ENCODE data around the gene CDKN2AIP.

CDKN2AIP gene, protein sequence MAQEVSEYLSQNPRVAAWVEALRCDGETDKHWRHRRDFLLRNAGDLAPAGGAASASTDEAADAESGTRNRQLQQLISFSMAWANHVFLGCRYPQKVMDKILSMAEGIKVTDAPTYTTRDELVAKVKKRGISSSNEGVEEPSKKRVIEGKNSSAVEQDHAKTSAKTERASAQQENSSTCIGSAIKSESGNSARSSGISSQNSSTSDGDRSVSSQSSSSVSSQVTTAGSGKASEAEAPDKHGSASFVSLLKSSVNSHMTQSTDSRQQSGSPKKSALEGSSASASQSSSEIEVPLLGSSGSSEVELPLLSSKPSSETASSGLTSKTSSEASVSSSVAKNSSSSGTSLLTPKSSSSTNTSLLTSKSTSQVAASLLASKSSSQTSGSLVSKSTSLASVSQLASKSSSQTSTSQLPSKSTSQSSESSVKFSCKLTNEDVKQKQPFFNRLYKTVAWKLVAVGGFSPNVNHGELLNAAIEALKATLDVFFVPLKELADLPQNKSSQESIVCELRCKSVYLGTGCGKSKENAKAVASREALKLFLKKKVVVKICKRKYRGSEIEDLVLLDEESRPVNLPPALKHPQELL
- 8.6 to 41.7 (median 26.0) reads per million in 17 experiments for total RNA-seq

DNA sequence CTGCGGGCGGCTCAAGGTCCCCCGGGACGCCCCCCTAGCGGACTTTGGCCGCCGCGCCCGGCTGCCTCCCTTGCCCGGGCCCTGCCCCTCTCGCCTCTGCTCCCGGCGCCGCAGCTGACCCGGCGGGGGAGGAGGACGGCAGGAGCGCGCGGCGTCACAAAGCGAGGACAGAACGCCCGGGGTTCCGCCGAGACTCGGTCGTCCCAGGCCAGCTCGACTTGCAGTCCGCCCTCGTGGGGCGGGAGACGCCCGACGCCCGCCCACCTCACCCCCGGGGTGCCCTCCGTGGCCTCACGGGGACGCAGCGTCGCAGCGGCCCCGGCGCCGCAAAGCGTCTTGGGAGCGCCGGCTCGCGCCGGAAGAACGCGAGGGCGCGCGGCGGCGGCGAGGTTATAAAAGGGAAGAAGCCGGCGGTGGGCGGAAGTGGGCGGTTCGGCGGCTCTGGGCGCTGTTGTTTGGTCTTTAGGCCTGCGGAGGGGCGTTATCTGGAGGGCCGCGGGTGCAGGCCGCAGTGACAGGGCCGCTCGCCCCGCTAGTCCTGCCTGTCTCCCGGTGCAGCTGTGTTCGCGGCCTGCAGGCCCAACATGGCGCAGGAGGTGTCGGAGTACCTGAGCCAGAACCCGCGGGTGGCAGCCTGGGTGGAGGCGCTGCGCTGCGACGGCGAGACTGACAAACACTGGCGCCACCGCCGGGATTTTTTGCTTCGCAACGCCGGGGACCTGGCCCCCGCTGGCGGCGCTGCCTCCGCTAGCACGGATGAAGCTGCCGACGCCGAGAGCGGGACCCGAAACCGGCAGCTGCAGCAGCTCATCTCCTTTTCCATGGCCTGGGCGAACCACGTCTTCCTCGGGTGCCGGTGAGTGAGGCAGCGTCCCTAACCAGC is at the start of gene CDKN2AIP:
CDKN2AIP (plus strand) TSS at position 423 of the 883 bp plus-strand sequence; CDS start at position 585, 162 bp downstream.
- peak; percentile 97 to 99 (median 98) for DNase-seq

DNA sequence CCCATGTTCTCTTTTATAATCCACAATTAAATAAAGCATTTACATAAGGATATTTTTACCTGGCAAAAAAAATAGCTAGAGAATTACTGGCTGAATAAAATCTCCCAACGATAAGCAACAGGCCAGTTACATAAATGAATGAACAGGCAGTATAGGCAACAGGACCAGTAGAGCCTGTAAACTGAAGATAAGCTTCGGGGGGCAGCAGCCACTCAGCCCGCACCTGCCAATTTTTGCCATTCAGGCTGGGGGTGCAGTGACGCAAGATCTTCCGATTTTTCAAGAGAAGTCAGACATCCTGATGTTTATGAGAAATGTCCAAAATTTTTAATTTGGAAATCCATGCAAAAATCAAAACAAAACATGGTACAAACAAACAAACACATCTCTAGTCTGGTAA is 49.0 kb upstream of the CDKN2AIP start:
- DNase-seq, result no peak

DNA sequence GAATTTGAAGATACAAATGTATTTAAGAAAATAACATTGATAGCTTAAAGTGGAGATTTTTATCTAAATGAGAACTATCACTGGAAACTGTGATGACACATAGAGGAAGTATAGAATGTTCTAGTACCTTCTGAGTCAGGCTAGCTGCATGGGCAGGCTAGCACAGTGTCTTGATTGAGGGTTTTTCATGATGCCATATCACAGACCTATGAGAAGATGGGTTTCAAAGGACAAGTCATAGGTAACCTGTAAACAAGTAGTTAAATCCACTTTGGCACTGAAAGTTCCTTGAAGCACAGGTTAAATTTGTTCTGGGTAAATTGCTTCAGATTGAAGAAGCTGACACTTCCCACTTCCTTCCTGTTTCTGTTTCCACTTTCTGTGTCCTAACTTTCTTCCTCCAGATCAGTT is 48.2 kb upstream of the CDKN2AIP start:
- DNase-seq, result peak; percentile 8 to 61 (median 32)

DNA sequence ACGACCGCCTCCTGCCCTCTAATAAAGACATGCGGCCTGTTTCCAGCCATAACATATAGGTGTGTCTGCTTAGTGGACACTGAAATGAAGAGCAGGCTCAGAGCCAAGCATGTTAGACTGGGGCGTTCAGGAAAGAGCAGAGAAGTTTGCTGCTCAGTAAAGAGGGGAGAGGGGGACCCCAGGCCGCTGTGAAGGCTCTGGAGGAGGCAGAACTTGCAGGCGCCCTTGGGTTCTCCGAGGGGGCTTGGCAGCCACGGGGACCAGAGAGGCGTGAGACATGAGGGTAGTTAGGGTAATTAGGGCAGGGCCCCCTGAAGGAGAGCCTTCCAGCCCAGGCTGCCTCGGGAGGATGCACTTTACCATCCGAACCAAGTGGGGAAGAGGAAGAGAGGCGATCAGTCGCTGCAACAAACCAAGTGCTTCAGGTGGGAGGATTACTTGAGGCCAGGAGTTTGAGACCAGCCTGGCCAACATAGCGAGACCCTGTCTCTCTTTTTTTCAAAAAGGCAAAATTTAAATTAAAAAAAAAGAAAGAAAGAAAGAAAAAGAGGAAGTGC is 46.6 kb upstream of the CDKN2AIP start:
- DNase-seq, result no peak

DNA sequence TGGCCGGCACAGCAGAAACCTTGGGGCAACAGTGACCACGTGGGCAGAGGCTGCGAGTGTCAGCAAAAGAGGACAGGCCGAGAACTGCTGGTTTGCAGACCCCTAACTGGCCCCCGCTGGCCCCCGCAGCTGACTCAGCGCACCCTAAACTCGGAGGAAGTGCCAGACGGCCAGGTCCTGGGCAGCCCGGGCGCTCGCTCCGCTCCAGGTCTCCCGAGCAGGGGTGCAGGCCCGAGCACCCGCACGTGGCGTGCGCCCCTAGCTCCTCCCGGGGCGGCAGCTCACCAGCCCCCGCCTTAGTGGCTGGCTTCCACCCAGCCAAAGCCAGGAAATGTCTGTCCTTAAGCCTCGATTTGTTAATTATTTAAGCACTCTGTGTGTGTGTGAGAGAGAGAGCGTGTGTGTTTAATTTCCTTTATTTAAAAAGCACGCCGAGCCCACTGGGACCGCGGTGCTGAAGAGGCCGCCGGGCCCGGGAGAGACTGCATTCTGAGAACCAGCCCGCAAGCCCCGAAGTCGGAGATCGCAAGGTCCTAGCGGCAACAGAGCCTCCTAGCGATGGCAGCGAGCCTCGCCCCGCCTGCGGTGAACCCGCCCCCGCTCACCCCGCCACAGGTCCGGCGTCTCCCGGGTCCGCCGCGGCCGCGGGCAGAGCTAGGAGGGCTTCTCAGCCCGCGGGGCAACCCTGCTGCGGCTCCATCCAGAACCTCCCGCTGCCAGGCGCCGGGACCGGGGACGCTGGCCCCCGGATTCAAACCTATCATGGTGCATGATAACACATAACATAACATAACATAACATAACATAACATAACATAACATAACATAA is 45.9 kb upstream of the CDKN2AIP start:
- DNase-seq, result peak; percentile 63 to 84 (median 82)

DNA sequence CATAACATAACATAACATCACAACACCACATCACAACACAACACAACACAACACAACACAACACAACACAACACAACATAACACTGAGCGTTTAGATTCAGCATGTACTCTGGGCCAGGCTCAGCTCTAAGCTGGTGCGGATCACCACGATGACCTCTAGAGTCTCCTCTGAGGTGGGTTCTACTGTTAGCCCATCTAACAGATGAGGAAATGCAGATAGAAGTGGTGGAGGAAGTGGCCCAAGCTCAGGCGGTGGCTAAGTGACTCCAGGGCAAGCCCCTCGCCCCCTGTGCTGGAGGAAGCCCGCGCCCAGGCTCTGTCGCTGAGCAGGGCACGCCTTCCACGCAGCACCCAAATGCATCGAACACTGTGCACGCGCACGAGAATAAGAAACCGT is 45.3 kb upstream of the CDKN2AIP start:
- peak in 3 of 4 experiments; percentile 16 to 33 (median 20) for DNase-seq

DNA sequence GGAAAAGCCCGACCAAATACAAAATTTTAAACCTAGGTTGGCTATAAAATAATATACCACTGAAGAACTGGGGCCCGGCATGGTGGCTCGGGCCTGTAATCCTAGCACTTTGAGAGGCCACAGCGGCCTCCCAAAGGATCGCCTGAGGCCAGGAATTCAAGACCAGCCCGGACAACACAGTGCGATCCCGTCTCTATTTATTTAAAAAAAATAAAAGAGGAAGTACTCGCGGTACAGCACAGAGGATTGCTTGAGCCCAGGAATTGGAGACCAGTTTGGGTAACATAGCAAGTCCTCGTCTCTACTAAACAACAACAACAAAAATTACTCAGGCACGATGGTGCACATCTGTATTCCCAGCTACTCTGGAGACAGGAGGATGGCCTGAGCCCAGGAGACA is 44.8 kb upstream of the CDKN2AIP start:
- DNase-seq, result peak; percentile 15 to 52 (median 38)

DNA sequence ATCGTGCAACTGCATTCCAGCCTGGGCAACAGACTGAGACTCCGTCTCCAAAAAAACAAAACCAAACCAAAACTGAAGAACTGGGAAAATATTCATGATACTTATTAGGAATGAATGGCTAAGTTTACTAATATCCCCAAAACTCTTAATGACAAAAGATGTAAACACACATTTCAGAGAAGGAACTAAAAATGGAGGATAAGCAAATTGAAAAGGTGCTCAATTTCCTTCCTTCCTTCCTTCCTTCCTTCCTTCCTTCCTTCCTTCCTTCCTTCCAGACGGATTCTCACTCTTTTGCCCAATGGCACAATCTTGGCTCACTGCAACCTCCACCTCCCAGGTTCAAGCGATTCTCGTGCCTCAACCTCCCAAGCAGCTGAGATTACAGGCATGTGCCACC is 44.4 kb upstream of the CDKN2AIP start:
- DNase-seq, result no peak

DNA sequence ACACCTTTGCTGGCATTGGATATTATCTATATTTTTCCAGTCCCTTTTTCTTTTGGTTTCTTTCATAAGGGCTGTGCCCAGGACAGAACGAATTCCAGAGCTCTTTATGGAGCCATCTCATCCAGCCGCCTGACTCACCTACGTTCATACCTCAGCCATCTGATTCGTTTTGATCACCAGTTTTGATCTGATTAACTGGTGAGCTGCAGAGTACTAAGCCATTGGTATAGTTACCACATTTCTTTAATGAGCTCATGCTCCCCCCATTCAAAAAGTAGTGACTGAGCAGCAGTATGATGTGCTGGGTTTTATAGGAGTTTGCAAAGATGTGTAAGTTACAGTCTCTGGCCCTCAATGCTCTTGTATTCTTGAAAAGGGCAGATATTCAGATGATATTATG is 43.0 kb upstream of the CDKN2AIP start:
- no peak for DNase-seq

DNA sequence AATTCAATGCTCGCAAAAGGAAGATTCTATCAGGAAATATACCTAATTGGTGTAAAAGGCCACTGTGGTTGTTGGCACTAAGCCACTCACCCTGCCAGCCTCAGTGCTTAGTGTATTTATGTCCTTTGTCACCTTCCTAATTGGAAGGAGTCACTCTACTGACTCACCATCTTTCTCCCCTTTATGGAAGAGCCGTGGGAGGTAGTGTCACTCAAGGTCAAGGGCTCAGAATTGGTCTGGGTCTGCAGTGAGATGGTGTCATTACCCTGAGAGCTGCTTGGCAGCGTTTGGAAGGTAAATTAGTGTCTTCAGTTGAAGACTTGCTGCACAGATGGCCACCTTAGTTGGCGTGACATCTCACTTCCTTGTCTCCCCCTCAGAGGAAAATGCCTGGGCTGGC is 41.7 kb upstream of the CDKN2AIP start:
- peak; percentile 9 to 46 (median 15) for DNase-seq

DNA sequence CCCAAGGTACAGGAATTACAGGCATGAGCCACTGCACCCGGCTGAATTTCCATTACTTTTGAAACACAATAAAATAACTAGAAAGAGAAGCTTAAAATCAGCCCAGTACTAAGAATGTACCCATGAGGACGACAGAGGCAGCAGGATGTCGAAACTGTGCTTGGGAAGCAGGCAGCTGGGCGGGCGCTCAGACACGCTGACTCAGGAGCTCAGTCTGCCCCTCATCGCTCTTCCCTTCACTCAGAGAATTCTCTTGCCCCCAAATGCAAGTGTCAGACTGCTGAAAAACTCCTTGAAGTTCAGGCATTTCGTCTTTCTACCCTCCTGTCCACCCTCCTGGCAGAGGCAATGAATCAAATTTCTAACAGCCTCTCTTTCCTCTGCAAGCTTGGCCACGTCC is 41.0 kb upstream of the CDKN2AIP start:
- DNase-seq, result peak in 3 of 4 experiments; percentile 16 to 21 (median 16)

DNA sequence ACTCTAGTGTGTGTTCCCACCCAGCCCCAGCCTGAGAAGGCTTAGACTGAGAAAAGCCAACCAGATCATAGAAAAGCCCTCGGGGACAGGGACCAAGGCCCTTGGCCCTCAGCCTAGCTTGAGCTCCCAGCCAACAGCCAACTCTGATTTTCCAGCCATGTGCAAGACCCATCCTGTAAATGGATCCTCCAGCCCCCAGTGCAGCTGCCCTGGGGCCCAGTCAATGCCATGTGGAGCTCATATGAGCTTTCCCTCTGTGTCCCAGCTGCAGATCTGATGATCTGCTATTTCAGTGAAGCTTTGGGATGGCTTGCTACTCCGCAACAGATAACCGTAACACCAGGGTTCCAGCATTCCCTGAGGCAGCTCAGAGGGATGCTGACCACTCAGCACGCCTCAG is 40.5 kb upstream of the CDKN2AIP start:
- DNase-seq, result no peak

DNA sequence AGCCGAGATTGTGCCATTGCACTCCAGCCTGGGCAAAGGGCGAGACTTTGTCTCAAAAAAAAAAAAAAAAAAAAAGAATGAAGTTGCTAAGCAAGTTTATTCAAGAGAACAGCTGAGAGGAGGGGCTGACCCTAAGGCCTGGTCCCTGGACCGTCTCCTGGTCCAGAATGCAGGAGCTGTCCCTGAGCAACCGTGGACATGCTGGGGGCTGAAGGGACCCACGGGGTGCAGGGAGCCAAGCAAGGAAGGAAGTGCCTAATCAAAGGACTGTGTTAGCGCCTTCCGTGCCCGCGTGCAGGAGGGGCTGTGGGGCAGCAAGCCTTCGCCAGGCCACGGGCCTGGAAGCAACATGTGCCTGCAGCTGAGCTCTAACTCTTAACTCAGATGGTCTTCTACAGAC is 39.1 kb upstream of the CDKN2AIP start:
- no peak for DNase-seq

DNA sequence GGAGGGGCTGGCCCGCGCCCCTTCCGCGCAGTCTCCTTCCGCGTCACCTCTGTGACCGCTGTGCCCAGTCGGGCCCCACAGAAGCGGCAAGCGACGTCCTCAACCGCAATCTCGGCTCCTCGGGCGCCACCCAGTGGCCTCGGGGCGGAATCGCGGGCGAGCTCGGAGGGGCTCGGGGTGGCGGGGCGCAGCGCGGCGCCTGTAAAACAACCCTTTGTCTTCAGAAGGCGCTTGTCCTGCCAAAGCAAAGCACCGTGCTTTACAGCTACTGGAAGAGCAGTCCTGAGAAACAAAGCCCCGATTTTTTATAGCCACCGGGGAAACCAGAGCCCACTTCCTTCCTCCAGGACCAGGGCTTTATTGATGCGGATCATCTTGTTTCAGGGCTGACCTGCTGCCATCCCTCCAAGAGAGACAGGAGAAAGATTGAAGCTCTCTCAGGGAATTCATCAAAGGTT is 37.3 kb upstream of the CDKN2AIP start:
- DNase-seq, result peak; percentile 80 to 91 (median 86)

DNA sequence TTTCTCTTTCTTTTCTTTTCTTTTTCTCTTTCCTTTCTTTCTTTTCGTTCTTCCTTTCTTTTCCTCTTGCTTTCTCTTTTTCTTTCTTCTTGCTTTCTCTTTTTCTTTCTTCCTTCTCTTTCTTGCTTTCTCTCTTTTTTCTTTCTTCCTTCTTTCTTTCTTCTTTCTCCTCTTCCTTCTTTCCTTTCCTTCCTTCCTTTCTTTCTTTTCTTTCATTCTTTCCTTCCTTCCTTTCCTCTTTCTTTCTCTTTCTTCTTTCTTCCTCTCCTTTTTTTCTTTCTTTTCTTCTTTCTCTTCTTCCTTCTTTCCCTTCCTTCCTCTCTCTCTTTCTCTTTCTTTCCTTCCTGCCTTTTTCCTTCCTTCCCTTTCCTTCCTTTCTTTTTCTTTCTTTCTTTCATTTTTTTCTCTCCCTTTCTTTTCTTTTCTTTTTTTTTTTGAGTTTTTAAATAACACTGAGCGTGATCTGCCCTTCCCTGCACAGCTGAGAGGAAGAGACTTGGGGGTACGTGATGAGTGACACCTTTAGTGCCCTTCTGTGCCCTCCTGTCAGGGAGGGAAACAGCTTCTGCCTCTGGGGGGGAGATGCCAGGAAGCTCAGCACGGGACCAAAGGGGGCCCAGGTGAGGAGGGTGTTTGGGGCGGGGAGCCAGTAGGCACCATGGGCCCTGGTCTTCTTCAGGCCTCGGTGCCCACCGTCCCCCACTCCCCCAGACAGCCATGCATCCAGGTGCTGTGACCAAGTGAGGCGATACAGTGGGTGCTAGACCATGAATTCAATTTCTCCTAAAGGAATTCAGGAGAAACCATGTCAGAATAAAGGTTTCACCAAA is 36.6 kb upstream of the CDKN2AIP start:
- no peak for DNase-seq

DNA sequence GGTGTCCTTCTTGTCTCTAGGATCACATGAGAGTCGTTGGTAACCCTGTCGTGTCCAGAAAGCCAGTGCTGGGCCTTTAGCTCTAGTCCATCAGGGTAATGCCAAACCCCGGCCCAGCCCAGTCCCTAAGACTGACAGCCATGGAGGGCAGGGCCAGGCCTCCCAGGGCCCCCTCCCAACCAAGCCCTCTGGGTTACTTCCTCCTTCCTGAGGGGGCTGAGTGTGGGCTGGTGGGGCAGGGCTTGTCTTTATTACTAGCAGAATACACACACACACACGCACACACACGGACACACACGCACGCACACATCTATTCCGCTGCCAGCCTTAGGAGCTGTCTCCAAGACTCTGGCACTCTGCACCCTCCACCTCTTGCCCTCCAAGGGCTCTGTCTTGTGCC is 35.6 kb upstream of the CDKN2AIP start:
- peak in 3 of 4 experiments; percentile 10 to 27 (median 14) for DNase-seq

DNA sequence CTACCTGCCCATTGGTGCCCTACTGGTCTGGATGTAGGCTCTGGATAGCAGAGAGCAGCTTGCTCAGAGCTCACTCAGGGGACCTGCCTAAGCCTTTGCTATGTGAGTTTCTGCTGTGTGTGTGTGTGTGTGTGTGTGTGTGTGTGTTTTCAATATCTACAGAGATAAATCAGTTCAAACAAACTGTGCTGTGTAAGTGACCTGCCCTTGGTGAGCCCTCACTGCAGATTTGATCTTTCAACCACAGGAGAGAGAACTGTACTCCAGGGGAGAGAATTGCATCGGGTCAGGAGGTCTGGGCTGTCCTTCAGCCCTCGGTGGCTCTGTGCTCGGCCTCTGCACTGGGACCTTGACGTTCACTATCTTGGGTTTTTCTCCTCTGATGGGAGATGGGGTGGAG is 35.0 kb upstream of the CDKN2AIP start:
- DNase-seq, result no peak

DNA sequence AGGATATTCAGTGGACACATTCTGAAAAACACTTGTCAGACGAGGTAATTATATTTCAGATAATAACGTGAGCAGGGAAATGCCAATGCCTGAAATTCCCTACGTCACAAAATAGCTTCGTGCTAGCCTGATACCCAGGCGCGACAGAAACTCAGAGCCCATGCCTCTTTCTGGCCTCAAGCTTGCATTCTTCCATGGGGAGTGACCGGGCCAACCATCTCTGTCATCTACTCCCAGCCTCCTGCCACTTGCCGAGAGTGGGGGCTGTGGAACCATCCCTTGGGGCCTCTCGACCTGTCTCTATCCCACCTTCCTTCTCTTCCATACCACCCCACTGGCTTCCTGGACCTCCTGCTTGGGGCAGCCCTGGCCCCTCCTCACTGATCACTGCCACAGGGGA is 34.5 kb upstream of the CDKN2AIP start:
- DNase-seq, result no peak

DNA sequence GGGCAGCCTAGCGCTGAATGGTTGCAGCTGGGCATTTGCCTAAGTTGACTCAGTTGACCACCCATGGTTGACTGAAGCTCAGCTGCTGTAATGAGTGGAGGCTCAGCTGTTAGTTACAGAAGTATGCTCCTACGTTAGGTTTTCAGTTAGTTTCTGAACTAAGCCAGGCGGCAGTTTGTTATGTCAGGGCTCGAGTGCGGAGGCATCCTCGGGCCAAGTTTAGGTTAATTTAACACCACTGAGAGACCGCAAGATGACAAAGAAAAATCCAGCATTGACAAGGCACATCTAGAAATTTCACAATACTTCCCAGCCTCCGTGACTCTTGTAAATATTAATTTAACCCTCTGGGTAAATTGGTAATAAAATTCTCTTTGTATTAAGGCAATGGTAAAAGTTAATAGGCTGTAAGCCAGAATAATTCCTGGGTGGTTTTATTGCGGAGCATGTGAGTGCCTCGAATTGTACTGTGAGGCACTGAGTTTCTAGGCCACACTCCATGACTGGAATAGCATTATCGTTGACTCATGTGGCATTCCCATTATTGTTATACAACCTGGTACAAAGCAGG is 33.1 kb upstream of the CDKN2AIP start:
- no peak for DNase-seq

DNA sequence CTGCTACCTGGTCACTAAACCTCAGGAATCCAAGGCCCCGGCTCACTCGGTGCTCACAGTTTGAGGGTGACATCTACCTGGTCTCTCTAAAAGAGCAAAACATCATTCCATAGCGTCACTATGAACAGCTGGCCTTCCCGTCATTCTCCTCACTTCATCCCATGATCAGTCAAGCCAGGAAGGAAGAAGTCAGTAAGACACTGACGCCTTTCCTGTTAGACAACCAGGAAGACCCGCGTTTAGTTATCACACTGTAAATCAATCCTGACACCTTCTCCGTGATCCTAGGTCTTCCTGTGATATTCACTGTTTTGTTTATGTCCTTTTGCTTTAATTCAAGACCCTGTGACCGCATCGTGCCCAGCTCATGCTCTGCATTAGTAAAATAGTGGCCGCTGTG is 31.6 kb upstream of the CDKN2AIP start:
- DNase-seq, result no peak
